ENCODE results near the gene HOXA4.

HOXA4 gene

GRCh38 chr7:27096768-27097514 is 33.6 kb downstream of the HOXA4 start:
- in situ Hi-C loops (cut with MboI; ENCODE audit: low sequenced_read_pairs) = no loop called here
- peak overlapping the region; percentile 64 for H3K4me3 ChIP-seq

GRCh38 chr7:27095897-27096767 is 34.4 kb downstream of the HOXA4 start, which contains the start of gene HOXA1:
Gene HOXA1 (minus strand): TSS chr7:27096000. CDS start chr7:27095912, 88 bp downstream.
- Histone ChIP-seq H3K4me3 (peak within 1 kb of the TSS; percentile 64), H3K27me3 (ENCODE audit: low read depth) (no peaks in the 10 kb centered on the region), H3K36me3 (replicated peaks) (peaks cover 5% of the 10 kb centered on the region; the same call in 1 of the 2 replicates), H3K4me1 (peaks cover 37% of the 10 kb centered on the region), H3K9me3 (no peaks in the 10 kb centered on the region)
- in situ Hi-C loops (cut with MboI; ENCODE audit: low sequenced_read_pairs) = no loop called here
- peak; percentile 93 to 95 for DNase-seq (ENCODE audit: low spot score in 2 of 2)

More at GRCh38 chr7:27096768-27097514, 33.6 kb downstream of the HOXA4 start:
- Histone ChIP-seq H3K36me3 (replicated peaks) (peaks cover 5% of the 10 kb centered on the region; the same call in 1 of the 2 replicates), H3K4me1 (peaks cover 29% of the 10 kb centered on the region), H3K27me3 (ENCODE audit: low read depth) (no peaks in the 10 kb centered on the region), H3K9me3 (no peaks in the 10 kb centered on the region)
- DNase-seq (ENCODE audit: low spot score in 2 of 2) = peak; percentile 28 to 52

- H3K36me3 ChIP-seq (replicated peaks) = peaks cover 5% of the 10 kb centered on the region; the same call in 1 of the 2 replicates
- no peaks in the 10 kb centered on the region for H3K9me3 ChIP-seq
- no peak for DNase-seq (ENCODE audit: low spot score in 2 of 2)
- no peaks in the 10 kb centered on the region for H3K27me3 ChIP-seq (ENCODE audit: low read depth)
- H3K4me3 ChIP-seq = peak overlapping the region; percentile 64
- peaks cover 31% of the 10 kb centered on the region for H3K4me1 ChIP-seq
- in situ Hi-C loops (cut with MboI; ENCODE audit: low sequenced_read_pairs) = no loop called here
Observed at GRCh38 chr7:27095050-27095896, 35.3 kb downstream of the HOXA4 start.

GRCh38 chr7:27094304-27095049 is 36.1 kb downstream of the HOXA4 start:
- H3K9me3 ChIP-seq = no peaks in the 10 kb centered on the region
- H3K4me3 ChIP-seq = peak overlapping the region; percentile 64; the same call in 1 of the 2 replicates
- DNase-seq (ENCODE audit: low spot score in 2 of 2) = no peak
- peaks cover 3% of the 10 kb centered on the region; the same call in 1 of the 2 replicates for H3K36me3 ChIP-seq (replicated peaks)
- H3K27me3 ChIP-seq (ENCODE audit: low read depth) = no peaks in the 10 kb centered on the region
- in situ Hi-C loops (cut with MboI; ENCODE audit: low sequenced_read_pairs) = no loop called here
- peaks cover 23% of the 10 kb centered on the region for H3K4me1 ChIP-seq

GRCh38 chr7:27093184-27093895 is 37.2 kb downstream of the HOXA4 start:
- in situ Hi-C loops (cut with MboI; ENCODE audit: low sequenced_read_pairs) = no loop called here
- no peaks in the 10 kb centered on the region for H3K9me3 ChIP-seq
- no peaks in the 10 kb centered on the region for H3K36me3 ChIP-seq (replicated peaks)
- H3K27me3 ChIP-seq (ENCODE audit: low read depth) = no peaks in the 10 kb centered on the region
- H3K4me3 ChIP-seq = no peak overlapping the region
- no peak for DNase-seq (ENCODE audit: low spot score in 2 of 2)
- H3K4me1 ChIP-seq = peaks cover 21% of the 10 kb centered on the region

- H3K9me3 ChIP-seq = no peaks in the 10 kb centered on the region
- in situ Hi-C loops (cut with MboI; ENCODE audit: low sequenced_read_pairs) = no loop called here
- no peak overlapping the region for H3K4me3 ChIP-seq
- H3K4me1 ChIP-seq = peaks cover 21% of the 10 kb centered on the region
- H3K36me3 ChIP-seq (replicated peaks) = no peaks in the 10 kb centered on the region
- no peak for DNase-seq (ENCODE audit: low spot score in 2 of 2)
- H3K27me3 ChIP-seq (ENCODE audit: low read depth) = no peaks in the 10 kb centered on the region
Observed at GRCh38 chr7:27092819-27093110, 37.8 kb downstream of the HOXA4 start.

- no peak overlapping the region for H3K4me3 ChIP-seq
- no peaks in the 10 kb centered on the region for H3K9me3 ChIP-seq
- H3K36me3 ChIP-seq (replicated peaks) = no peaks in the 10 kb centered on the region
- peaks cover 18% of the 10 kb centered on the region for H3K4me1 ChIP-seq
- H3K27me3 ChIP-seq (ENCODE audit: low read depth) = no peaks in the 10 kb centered on the region
- peak; percentile 49 to 58 for DNase-seq (ENCODE audit: low spot score in 2 of 2)
- in situ Hi-C loops (cut with MboI; ENCODE audit: low sequenced_read_pairs) = no loop called here
Observed at GRCh38 chr7:27091941-27092818, 38.4 kb downstream of the HOXA4 start.

- Histone ChIP-seq H3K36me3 (replicated peaks) (no peaks in the 10 kb centered on the region), H3K4me3 (no peak overlapping the region), H3K27me3 (ENCODE audit: low read depth) (no peaks in the 10 kb centered on the region), H3K9me3 (no peaks in the 10 kb centered on the region), H3K4me1 (peaks cover 17% of the 10 kb centered on the region)
- in situ Hi-C loops (cut with MboI; ENCODE audit: low sequenced_read_pairs) = no loop called here
- DNase-seq (ENCODE audit: low spot score in 2 of 2) = peak in 1 of 2 experiments; percentile 28
Observed at GRCh38 chr7:27091105-27091504, 39.5 kb downstream of the HOXA4 start.

GRCh38 chr7:27088002-27088922 is 42.3 kb downstream of the HOXA4 start:
- Histone ChIP-seq H3K27me3 (ENCODE audit: low read depth) (no peaks in the 10 kb centered on the region), H3K9me3 (no peaks in the 10 kb centered on the region), H3K4me3 (no peak overlapping the region), H3K4me1 (peaks cover 15% of the 10 kb centered on the region), H3K36me3 (replicated peaks) (no peaks in the 10 kb centered on the region)
- DNase-seq (ENCODE audit: low spot score in 2 of 2) = no peak
- in situ Hi-C loops (cut with MboI; ENCODE audit: low sequenced_read_pairs) = no loop called here

- Histone ChIP-seq H3K4me3 (no peak overlapping the region), H3K27me3 (ENCODE audit: low read depth) (no peaks in the 10 kb centered on the region), H3K4me1 (no peaks in the 10 kb centered on the region; the same call in 1 of the 2 replicates), H3K9me3 (no peaks in the 10 kb centered on the region), H3K36me3 (replicated peaks) (no peaks in the 10 kb centered on the region)
- in situ Hi-C loops (cut with MboI; ENCODE audit: low sequenced_read_pairs) = no loop called here
- no peak for DNase-seq (ENCODE audit: low spot score in 2 of 2)
Observed at GRCh38 chr7:27083646-27084045, 46.9 kb downstream of the HOXA4 start.

- in situ Hi-C loops (cut with MboI; ENCODE audit: low sequenced_read_pairs) = no loop called here
Observed at GRCh38 chr7:27082171-27082570, 48.4 kb downstream of the HOXA4 start.

More at GRCh38 chr7:27082171-27082570, 48.4 kb downstream of the HOXA4 start:
- no peaks in the 10 kb centered on the region; the same call in 1 of the 2 replicates for H3K4me1 ChIP-seq
- no peak overlapping the region for H3K4me3 ChIP-seq
- DNase-seq (ENCODE audit: low spot score in 2 of 2) = no peak
- H3K36me3 ChIP-seq (replicated peaks) = no peaks in the 10 kb centered on the region
- H3K27me3 ChIP-seq (ENCODE audit: low read depth) = no peaks in the 10 kb centered on the region
- H3K9me3 ChIP-seq = no peaks in the 10 kb centered on the region

Measured in HAP-1 (cell line).